CD14-positive monocyte (primary cell): ENCODE data around the gene BECN2. TPM values are rescaled to one million over a fixed set of nuclear protein-coding genes. Genes with fewer than 3 reads are reported as not detected.

Source experiments
- DNase-seq, 3 donors: peaks; one replicate each; pipeline ENCODE4 v3.0.0-alpha.2; 2011 to 2022
- H2AFZ ChIP-seq: 2 replicates; pipeline ENCODE4 v1.6.0; 2012; ENCODE audit warnings: mild to moderate bottlenecking, low read depth, low read length, inconsistent platforms; ENCODE audit not compliant: insufficient read depth, poor library complexity, severe bottlenecking
- H3K27ac ChIP-seq, 2 donors: 1 replicate in 1 of 2; 2 replicates in 1 of 2; pipeline ENCODE4 v1.5.1; 2012 to 2013; ENCODE audit warnings: low read length in 2 of 2, control low read depth in 1 of 2, inconsistent platforms in 1 of 2, low read depth in 1 of 2, mild to moderate bottlenecking in 1 of 2
- H3K27me3 ChIP-seq, 2 donors: one replicate each; pipeline versions ENCODE4 v1.6.0 to v1.6.1; 2011 to 2013; ENCODE audit warnings: low read length in 2 of 2; ENCODE audit not compliant: control insufficient read depth in 2 of 2, insufficient read depth in 2 of 2
- H3K36me3 ChIP-seq, 2 donors: replicated peaks in 1 of 2; 1 replicate in 1 of 2; 2 replicates in 1 of 2; pipeline versions ENCODE4 v1.5.1 to v1.6.1; 2012 to 2013; ENCODE audit warnings: low read length in 2 of 2, control low read depth in 1 of 2, inconsistent platforms in 1 of 2, mild to moderate bottlenecking in 1 of 2; ENCODE audit not compliant: insufficient read depth in 2 of 2, control insufficient read depth in 1 of 2
- H3K4me1 ChIP-seq, 2 donors: 1 replicate in 1 of 2; 2 replicates in 1 of 2; pipeline versions ENCODE4 v1.5.1 to v1.6.1; 2012 to 2013; ENCODE audit warnings: low read length in 2 of 2, control low read depth in 1 of 2, inconsistent platforms in 1 of 2, mild to moderate bottlenecking in 1 of 2, moderate library complexity in 1 of 2; ENCODE audit not compliant: insufficient read depth in 2 of 2, control insufficient read depth in 1 of 2
- H3K4me2 ChIP-seq: replicated peaks from 2 replicates; pipeline ENCODE3; 2012; ENCODE audit warnings: low read length, moderate library complexity, mild to moderate bottlenecking; ENCODE audit not compliant: poor library complexity, severe bottlenecking; ENCODE audit errors: extremely low read depth
- H3K4me3 ChIP-seq, 3 experiments: fragments of 200-600 bp in 1 of 3; sonication (generic) in 1 of 3; replicated peaks in 1 of 3; 1 replicate in 2 of 3; 2 replicates in 1 of 3; pipeline ENCODE4 v1.5.1; 2011 to 2013; ENCODE audit warnings: low read length in 3 of 3, mild to moderate bottlenecking in 3 of 3, control low read depth in 2 of 3, low read depth in 2 of 3, inconsistent platforms in 1 of 3, moderate library complexity in 1 of 3
- H3K79me2 ChIP-seq: 2 replicates; pipeline ENCODE4 v1.6.0; 2012; ENCODE audit warnings: mild to moderate bottlenecking, control low read depth, inconsistent platforms, low read length, moderate library complexity; ENCODE audit not compliant: insufficient read depth
- H3K9ac ChIP-seq: 2 replicates; pipeline ENCODE4 v1.6.0; 2017; ENCODE audit warnings: low read length, mild to moderate bottlenecking; ENCODE audit not compliant: insufficient read depth, poor library complexity, severe bottlenecking
- H3K9me3 ChIP-seq, 2 donors: replicated peaks in 1 of 2; 1 replicate in 1 of 2; 2 replicates in 1 of 2; pipeline versions ENCODE4 v1.5.1 to v1.6.1; 2012 to 2013; ENCODE audit warnings: low read length in 2 of 2, control low read depth in 1 of 2; ENCODE audit not compliant: control insufficient read depth in 1 of 2, insufficient read depth in 1 of 2
- H4K20me1 ChIP-seq: 2 replicates; pipeline ENCODE4 v1.6.0; 2012; ENCODE audit warnings: mild to moderate bottlenecking, low read length, control low read depth, moderate library complexity; ENCODE audit not compliant: insufficient read depth
- H3K27ac Mint-ChIP-seq, 7 donors: one replicate each; pipeline ENCODE4 v1.8.0; 2020; ENCODE audit warnings: mild to moderate bottlenecking in 7 of 7, mixed read lengths in 7 of 7, moderate library complexity in 6 of 7, inconsistent platforms in 2 of 7
- H3K27me3 Mint-ChIP-seq, 3 donors: one replicate each; pipeline ENCODE4 v1.8.0; 2021 to 2022; ENCODE audit warnings: low read depth in 3 of 3, mild to moderate bottlenecking in 3 of 3, mixed read lengths in 3 of 3, moderate library complexity in 3 of 3, inconsistent platforms in 1 of 3
- H3K36me3 Mint-ChIP-seq, 2 donors: one replicate each; pipeline ENCODE4 v1.8.0; 2020; ENCODE audit warnings: mixed read lengths in 2 of 2, inconsistent platforms in 1 of 2, mild to moderate bottlenecking in 1 of 2
- H3K4me1 Mint-ChIP-seq: one replicate; pipeline ENCODE4 v1.8.0; 2020; ENCODE audit warnings: mild to moderate bottlenecking, mixed read lengths
- H3K4me3 Mint-ChIP-seq, 2 donors: one replicate each; pipeline ENCODE4 v1.8.0; 2020; ENCODE audit warnings: mild to moderate bottlenecking in 2 of 2, mixed read lengths in 2 of 2, moderate library complexity in 1 of 2
- H3K9me3 Mint-ChIP-seq, 7 donors: one replicate each; pipeline ENCODE4 v1.8.0; 2020 to 2022; ENCODE audit warnings: mixed read lengths in 7 of 7, mild to moderate bottlenecking in 6 of 7, moderate library complexity in 6 of 7, inconsistent platforms in 2 of 7
- CTCF ChIP-seq: fragments of 200-600 bp; IDR thresholded peaks from one replicate; pipeline ENCODE4 v1.8.0; 2022; ENCODE audit warnings: antibody characterized with exemption, mild to moderate bottlenecking
- WGBS: methylation state at CpG from one replicate; pipeline ENCODE4 v1.1.5; 2013; ENCODE audit warnings: missing lambda C conversion rate; ENCODE audit not compliant: insufficient coverage; 5-methylcytosine and 5-hydroxymethylcytosine counted together
- intact Hi-C, 2 donors: fragments of 100-400 bp; cut with micrococcal nuclease; formaldehyde crosslinking; loops; one replicate each; pipeline versions ENCODE4 v1.15.0 to v1.15.1; 2023
- polyA plus RNA-seq, 3 donors: library from polyadenylated mRNA; depleted of rRNA in 1 of 3; unstranded in 2 of 3; stranded (reverse) in 1 of 3; fragments of 300-500 nt in 2 of 3; fragments of >200 nt in 1 of 3; fragmentation: Illumina TruSeq in 2 of 3; gene quantifications; 1 replicate in 2 of 3; 2 replicates in 1 of 3; pipeline ENCODE4 v1.2.3, GENCODE V29; 2012 to 2021

BECN2 gene
- polyA plus RNA-seq, 3 donors, result not detected

GRCh38 chr1:241990040-241990439 lies 32.5 kb downstream of the BECN2 start:
- Mint-ChIP-seq H3K9me3 (no peaks in the 10 kb centered on the region), H3K36me3 (no peaks in the 10 kb centered on the region), H3K4me1 (no peaks in the 10 kb centered on the region), H3K27ac (no peak overlapping the region), H3K4me3 (no peak overlapping the region), H3K27me3 (peaks cover 4 to 12% (median 8%) of the 10 kb centered on the region in 3 donors)
- H3K79me2 ChIP-seq, result no peaks in the 10 kb centered on the region
- no peaks in the 10 kb centered on the region for H3K36me3 ChIP-seq
- H3K4me2 ChIP-seq, result no peak overlapping the region
- H2AFZ ChIP-seq, result no peak overlapping the region
- H3K9ac ChIP-seq, result no peak overlapping the region
- intact Hi-C loops, result loop anchor here in 1 of 2 donors (10.0 kb wide), 2 partner anchors 95 to 465 kb away; no protein-coding TSS in a partner anchor
- H3K4me3 ChIP-seq, result no peak overlapping the region
- 92% methylated on average over 3 of the region's 10 CpGs for WGBS
- no peak overlapping the region for H3K27ac ChIP-seq
- no peaks in the 10 kb centered on the region for H3K27me3 ChIP-seq
- H3K9me3 ChIP-seq, result no peaks in the 10 kb centered on the region
- no peaks in the 10 kb centered on the region for H3K4me1 ChIP-seq
- no peak for DNase-seq
- TF ChIP-seq CTCF, result no peak
- no peaks in the 10 kb centered on the region for H4K20me1 ChIP-seq

GRCh38 chr1:241992734-241993133 lies 35.2 kb downstream of the BECN2 start:
- TF ChIP-seq CTCF, result no peak
- Histone ChIP-seq H3K79me2 (no peaks in the 10 kb centered on the region), H3K27me3 (peaks cover 0 to 5% of the 10 kb centered on the region in 2 donors), H3K36me3 (no peaks in the 10 kb centered on the region), H3K9me3 (no peaks in the 10 kb centered on the region), H4K20me1 (no peaks in the 10 kb centered on the region), H3K27ac (no peak overlapping the region), H2AFZ (no peak overlapping the region), H3K4me1 (no peaks in the 10 kb centered on the region), H3K4me3 (no peak overlapping the region), H3K9ac (no peak overlapping the region), H3K4me2 (no peak overlapping the region)
- intact Hi-C loops, result loop anchor here in 1 of 2 donors (10.0 kb wide), 2 partner anchors 98 to 468 kb away; no protein-coding TSS in a partner anchor
- H3K9me3 Mint-ChIP-seq, result no peaks in the 10 kb centered on the region
- 96% methylated on average over 4 of the region's 5 CpGs for WGBS
- H3K36me3 Mint-ChIP-seq, result no peaks in the 10 kb centered on the region
- no peak overlapping the region for H3K27ac Mint-ChIP-seq
- peaks cover 6 to 19% (median 8%) of the 10 kb centered on the region in 3 donors for H3K27me3 Mint-ChIP-seq
- H3K4me3 Mint-ChIP-seq, result no peak overlapping the region
- DNase-seq, result peak in 1 of 3 donors; percentile 23
- H3K4me1 Mint-ChIP-seq, result no peaks in the 10 kb centered on the region
